GM23248 (cell line): ENCODE measurements around the gene TP53I13.

Experiments used
- EZH2 ChIP-seq: fragments of 200-600 bp; sonication (generic); IDR thresholded peaks from 2 replicates; pipeline ENCODE4 v1.6.1; 2018; ENCODE audit warnings: antibody characterized with exemption, mild to moderate bottlenecking; ENCODE audit not compliant: insufficient read depth, poor library complexity, severe bottlenecking
- EZH2phosphoT487 ChIP-seq: fragments of 200-600 bp; sonication (generic); IDR thresholded peaks from 2 replicates; pipeline ENCODE4 v1.6.1; 2018; ENCODE audit warnings: antibody characterized with exemption, moderate library complexity, mild to moderate bottlenecking, low read depth; ENCODE audit not compliant: insufficient read depth

DNA sequence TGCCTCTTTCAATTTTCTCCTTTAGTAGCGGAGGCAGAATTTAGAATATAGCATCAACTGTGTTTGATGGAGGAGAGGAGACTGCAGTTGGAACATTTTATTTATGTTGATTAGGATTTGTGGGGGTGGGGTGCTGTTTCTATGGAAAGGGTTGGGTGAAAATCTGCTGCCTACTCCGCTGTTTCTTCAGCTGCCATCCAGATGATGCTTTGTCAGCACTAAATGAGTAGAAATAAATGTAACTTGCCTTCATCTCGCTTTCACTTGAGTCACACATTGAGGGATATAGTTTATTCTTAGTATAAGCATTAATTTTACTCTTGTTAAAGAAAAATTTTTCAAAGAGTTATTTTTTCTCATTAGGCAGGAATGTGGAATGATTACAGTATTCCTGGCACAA is 43.8 kb upstream of the TP53I13 start:
- TF ChIP-seq EZH2 (no peak), EZH2phosphoT487 (no peak)
